ENCODE results near the gene TCF7L1.
"Not testable (repeated sequence)": the region's sequence is repeated elsewhere in the genome, so short reads cannot be mapped to it uniquely, and the experiment has no call there.

The TCF7L1 gene

DNA sequence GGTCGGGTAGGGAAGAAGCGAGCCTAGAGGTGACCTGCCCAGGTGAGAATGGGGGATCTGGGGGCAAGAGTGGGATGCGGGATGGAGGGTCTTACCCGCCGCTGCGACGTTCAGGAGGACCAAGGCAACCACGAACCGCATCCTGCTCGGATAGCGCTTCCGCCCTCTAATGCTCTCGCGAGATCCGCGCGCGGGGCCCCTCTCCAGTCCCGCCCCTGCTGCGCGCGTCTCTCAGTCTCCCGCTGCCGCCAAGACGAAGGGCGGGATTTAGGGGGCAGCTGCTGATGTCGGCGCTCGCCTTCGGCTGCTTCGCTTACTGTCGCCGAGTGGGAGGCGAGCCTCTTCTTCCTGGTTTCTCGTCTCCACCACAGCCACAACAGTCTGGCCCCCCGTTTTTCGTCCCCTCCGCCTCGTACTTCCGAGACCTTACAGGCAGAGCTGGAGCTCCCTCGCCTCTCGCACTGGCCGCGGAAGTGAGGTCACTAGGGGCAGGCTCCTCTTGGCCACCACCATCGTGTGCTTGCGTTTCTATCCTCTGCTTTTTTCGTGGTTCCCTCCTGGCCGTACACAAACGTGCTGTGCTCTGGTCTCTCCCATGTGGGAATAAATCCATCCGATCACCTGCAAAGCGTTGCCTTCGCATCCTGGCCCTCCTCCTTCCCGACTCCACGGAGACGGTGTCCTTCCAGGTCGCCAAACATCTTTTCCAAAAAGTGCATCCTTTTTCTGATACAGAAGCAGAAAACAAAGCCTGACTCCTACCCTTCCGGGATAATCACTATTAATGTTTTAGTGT, 194.8 kb downstream of the TCF7L1 start, which contains the start of gene TGOLN2:
Gene TGOLN2, minus strand, starts transcription at position 168 of the 796 bp plus-strand sequence. Its CDS starts 27 bp downstream, at position 141.
- DNase-seq, result peak; percentile 86 to 95 (median 92)

DNA sequence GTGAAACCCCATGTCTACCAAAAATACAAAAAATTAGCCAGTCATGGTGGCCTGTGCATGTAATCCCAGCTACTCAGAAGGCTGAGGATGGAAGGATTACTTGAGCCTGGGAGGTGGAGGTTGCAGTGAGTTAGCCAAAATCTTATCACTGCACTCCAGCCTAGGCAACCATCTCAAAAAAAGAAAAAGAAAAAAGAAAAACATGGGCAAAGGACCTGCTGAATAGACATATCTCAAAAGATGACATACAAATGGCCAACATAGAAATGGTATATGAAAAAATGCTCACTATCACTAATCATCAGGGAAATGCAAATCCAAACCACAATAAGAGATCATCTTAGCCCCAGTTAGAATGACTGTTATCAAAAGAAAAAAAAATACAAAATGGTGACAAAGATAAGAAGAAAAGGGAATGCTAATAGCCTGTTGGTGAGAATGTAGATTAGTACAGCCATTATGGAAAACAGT, 196.0 kb downstream of the TCF7L1 start:
- DNase-seq, result no peak

DNA sequence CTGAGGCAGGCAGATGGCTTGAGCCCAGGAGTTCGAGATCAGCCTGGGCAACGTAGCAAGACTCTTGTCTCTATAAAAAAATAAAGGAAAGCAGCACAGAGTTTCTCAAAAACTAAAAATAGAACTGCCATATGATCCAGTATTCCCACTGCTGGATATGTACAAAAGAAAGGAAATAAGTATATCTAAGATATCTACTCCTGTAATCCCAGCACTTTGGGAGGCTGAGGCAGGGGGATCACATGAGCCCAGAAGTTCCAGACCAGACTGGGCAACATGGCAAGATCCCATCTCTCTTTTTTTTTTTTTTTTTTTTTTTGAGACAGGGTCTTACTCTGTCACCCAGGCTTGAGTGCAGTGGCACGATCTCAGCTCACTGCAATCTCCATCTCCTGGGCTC, 196.5 kb downstream of the TCF7L1 start:
- not testable (repeated sequence) for DNase-seq

DNA sequence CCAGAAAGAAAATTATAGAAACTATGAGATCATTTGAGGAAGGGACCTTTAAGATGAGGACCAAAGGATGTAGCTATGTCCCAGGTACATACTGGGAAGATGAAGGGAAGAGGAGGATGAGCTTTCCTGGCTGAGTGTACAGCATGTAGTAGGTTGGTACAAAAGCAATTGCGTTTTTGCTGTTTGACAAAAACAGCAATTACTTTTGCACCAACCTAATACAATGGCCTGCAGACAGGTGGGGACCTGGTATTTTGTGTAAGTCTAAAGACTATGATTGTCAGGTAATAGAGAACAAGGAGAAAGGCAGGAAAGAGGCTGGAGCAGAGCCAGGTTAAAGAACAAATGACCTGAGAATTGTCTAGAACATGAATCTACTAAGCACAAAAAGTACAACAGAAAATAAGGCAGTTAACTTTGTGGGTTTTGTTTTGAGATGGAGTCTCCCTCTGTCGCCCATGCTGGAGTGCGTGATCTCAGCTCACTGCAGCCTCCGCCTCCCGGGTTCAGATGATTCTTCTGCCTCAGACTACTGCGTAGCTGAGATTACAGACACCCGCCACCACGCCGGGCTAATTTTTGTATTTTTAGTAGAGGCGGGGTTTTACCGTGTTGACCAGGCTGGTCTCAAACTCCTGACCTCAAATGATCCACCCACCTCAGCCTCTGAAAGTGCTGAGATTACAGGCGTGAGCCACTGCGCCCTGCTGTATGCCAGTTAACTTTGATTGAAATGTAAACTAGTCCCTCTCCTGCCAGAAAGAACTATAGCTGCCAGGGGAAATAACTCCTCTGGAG, 197.8 kb downstream of the TCF7L1 start:
- DNase-seq, result no peak

DNA sequence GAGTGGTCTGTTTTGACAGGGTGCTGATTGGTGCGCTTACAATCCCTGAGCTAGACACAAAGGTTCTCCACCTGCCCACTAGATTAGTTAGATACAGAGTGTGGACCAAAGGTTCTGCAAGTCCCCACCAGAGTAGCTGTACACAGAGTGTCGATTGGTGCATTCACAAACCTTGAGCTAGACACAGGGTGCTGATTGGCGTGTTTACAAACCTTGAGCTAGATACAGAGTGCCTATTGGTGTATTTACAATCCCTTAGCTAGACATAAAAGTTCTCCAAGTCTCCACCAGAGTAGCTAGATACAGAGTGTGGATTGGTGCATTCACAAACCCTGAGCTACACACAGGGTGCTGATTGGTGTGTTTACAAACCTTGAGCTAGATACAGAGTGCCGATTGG, 200.7 kb downstream of the TCF7L1 start:
- not testable (repeated sequence) for DNase-seq

DNA sequence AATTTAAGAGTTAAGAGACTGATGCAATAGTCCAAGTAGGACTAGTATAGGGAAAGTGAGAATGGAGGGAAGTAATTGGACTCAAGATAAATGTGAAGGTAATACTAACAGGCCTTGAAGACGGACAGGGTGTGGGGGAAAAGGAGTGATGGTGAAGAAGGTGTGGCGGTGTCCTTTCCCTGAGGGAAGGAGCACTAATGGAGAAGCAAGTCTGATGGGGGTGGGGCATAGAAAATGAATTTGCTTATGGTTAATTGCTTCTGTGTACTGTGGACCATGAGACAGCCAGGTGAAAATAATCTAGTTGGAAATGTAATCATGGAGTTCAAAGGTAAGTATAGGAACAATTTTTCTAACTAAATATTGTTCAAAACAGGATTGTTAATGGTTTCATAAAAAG, 201.7 kb downstream of the TCF7L1 start:
- no peak for DNase-seq

DNA sequence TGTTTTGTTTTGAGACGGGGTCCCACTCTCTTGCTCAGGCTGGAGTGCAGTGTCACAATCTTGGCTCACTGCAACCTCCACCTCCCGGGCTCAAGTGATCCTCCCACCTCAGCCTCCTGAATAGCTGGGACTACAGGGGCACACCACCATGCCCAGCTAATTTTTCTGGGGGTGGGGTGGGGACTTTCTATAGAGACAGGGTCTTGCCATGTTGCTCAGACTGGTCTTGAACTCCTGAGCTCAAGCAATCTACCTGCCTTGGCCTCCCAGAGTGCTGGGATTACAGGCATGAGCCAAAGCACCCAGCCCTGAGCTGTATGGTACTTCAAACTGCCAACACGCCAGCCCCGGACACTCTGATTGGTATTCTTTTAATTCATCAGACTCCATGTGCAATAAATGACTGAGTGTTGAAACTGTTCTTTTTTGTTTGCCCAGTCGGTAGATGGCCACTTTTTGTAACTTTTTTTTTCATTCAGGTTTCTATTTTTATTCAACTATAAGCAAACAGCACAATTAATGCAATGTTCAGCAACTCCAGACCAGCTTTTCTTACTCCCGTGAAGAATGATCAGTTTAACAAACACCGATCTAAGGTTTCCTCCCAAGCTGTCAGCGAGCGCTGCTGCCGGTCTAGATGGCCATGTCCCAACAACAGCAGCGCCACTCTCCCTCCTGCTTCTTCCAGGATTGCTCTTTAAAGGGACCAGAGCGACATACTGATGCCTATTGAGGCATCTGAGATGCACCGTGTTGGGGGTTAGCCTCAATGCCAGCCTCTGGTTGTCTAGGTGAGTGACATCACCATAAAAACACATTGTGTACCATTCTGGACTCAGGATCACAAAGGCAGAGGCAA, 207.1 kb downstream of the TCF7L1 start:
- DNase-seq, result no peak

DNA sequence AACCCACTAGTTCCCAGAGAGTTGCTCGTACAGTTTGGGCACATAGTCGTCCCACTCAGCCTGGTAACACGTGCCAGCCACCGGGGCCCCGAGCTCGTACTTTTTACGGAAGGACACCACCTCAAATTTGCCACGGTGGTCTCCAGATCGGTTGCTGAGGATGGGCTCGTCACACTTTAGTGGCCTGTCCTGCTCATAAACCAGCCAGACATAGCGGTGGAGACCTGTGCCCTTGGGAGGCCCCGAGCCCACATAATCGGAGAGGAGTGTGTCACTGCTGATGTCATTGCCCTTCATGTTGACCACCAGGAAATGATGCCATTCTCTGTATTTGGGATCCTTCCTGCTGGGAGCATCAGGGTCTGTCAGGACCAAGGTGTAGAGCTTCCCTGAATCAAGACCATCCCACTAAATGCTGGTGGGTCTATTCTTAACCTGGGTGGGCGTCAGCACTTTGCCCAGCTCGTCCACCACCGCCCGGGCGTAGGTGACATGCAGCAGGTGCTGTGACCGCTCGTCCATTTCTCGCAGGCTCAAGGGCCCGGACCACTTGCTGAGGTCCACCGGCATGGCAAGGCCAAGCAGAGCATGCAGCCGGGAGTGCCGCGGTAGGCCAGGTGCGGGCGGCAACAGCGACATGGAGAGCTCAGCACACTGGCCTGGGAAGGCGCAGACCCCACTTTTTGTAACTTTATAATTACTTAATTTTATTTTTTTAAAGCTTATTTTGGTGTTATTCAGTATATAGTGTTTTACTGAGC, 208.3 kb downstream of the TCF7L1 start:
- DNase-seq, result no peak

DNA sequence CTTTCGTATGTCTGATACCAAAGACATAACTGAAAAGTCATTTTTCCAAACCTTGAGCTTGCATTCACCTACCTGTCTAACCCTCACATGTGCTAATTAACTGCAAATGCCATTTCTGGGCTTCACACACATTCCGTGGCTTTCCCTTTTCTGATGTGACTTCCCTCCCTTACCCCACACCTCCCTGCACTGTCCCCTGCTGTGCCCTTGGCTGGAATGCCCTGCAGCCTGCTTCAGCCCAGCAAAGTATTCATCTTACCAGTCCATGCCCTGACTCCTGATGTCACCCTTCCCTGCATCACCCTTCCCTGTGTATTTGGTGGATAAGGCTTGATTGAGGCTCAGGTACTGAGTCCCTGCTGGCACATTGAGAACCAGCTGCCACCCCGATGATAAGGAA, 209.0 kb downstream of the TCF7L1 start:
- DNase-seq, result no peak

DNA sequence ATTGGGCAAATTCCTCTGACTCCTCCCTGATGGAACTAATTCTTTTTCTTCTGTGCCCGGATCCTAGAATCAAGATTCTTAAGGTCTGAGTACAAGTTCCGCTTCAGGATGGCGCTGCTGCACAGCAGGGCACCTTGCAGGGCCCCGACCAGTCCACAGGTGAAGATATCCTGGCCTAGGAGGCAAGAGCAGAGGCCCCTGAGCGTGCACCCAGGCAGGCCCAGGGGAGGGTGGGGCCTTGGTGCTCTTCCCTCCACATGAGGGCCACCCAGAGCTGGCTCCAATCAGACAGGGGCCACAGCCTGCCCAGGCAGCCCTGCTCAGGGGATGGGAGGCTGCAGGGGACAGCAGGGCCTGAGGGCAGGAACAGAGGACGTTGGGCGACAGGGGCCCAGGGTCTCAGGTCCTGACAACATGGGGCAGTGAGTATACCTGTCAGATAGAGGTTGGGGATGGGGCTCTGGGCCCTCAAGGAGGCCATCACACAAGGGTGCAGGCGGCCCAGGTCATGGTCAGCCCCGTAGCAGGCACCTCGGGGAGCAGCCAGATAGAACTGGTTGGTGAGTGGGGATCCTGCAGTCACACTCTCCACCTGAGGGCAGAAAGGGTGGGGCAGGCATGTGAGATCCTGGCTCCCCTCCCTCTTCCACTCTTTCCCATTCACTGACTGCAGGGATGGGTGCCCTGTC, 210.2 kb downstream of the TCF7L1 start:
- not testable (repeated sequence) for DNase-seq

DNA sequence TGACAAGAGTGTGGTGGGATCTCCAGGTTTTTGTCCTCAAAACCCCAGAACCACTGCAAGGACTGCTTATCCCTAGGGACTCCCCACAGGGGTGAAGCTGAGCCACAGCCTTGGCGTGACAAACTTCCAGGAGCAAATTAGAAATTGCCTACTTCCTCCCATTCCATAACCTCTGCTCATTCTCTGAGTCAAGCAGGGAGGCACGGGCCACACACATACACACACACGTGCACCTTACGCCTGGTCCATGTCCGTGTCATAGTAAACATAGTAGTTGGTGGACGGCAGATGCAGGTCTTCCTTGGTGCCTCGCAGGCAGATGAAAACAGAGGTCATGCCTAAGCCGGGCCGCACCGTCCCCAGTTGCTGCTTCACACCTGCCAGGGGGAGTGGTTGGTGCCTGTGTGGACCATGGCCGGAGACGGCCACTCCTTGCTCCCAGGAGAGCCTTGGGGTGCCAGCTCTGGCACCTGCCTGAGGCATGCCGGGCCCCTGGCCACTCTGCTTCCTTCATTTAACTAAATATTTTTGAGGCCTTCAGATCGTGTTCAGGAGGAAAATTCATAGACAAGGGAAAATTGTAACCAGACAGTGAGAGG, 211.3 kb downstream of the TCF7L1 start:
- DNase-seq, result no peak

DNA sequence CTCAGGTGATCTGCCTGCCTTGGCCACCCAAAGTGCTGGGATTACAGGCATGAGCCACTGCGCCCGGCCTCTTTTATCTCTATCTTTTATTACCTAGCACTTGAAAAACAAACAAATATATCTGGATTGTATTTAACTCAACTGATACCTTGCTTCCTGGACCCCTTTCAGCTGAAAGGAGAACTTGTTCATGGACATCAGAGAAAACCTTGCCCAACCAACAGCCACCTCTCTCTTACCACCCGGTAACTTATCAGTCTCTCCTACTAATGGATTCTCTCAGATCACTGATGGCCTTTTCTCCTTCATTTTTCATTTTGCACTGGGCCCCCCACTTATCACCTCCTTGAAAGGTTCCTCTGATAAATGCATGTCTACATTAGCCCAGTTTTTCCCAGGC, 214.4 kb downstream of the TCF7L1 start:
- no peak for DNase-seq

DNA sequence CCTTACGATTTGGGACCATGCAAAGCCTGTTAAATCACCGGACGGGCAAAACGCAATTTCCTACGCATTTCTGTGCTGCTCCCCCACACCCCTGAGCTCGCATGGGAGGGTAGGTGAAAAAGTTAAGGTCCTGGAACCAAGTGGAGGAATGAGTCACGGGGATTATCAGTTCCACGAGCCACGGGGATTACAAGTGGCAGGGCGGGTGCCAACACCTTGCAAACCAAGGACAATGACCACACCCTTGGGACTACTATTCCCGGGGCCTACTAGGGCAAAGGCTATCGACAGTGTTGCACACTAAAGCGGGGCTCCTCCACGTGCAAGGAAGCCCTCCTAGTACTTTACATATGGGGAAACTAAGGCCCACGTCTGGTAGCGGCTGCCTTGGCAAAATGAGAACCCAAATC, 220.7 kb downstream of the TCF7L1 start:
- DNase-seq, result peak in 1 of 6 experiments; percentile 27

DNA sequence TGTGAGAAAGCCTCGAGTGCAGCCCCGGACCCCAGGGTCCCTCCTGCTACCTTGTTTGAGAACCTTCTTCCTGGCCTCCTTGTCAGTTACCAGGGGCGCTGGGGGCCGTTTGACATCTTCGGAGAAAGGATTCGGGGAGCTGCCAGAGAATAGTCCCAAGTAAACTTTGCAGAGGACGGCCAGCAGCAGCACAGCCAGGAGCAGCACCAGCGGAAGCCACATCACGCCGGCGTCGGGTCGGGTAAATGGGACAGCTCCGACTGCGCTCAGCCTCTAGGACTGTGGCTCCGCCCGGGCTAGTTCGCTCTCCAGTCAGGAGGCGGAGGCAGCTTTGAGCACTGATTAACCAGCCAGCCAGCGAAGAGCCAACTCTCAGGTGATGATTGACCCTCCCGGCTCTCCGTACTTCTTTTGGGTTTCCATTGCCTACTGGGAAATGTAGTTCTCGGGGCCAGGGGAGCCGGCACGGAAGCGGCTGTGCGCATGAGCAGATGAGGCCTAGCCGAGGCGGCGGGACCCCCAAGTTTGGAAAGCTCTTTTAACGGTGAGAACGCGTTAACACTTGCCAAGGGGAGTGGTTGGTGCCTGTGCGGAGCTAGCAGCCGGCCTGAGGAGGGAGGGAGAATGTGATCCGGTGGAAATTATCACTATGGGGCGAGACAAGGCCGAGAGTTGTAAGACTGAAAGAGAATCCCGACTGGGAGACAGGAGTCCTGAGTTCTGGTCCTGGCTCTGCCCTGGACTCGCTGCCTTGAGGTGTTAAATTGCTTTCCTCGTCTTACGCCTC, 221.3 kb downstream of the TCF7L1 start, which contains the start of the genes ELMOD3 and RETSAT:
Gene ELMOD3, plus strand, starts transcription at position 484 of the 787 bp plus-strand sequence. CDS start 2,430 bp downstream, outside the sequence.
Gene RETSAT, minus strand, starts transcription at position 243 of the 787 bp plus-strand sequence. Its CDS starts 21 bp downstream, at position 222.
- peak; percentile 90 to 98 (median 97) for DNase-seq

DNA sequence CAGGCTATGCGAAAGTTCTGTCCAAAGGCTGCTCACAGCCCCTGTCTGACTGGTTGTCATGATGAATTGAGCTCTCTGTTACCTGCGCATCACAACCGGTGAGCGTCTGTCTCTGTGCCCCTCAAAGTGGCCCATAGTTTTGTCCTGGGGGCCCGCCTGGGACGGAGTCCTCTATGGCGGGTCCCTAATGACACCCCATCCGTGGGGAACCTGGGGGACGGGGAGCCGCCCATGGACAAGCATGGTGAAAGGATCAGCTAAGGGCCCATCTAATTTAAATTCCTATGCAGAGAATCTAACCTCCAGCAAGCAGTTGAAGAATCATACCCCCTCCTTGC, 221.8 kb downstream of the TCF7L1 start:
- DNase-seq, result no peak

DNA sequence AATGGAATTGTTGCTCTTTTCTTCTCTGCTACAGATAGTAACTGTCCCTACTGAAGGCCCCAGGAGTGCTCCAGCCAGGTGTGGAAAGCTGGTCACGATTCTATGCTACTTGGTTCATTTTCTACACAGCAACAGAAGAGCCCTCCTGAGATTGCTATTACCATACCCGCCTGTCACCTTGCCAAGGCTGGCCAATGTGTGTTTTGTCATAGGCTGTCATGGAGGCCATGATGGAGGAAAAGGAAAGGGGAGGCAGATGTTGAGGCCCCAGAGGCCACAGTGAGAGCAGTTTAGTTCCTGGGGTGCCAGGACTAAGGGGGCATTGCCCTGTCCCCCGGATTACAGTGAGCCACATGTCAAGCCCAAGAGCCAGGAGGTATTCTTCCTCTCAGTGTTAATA, 222.3 kb downstream of the TCF7L1 start:
- DNase-seq, result no peak

DNA sequence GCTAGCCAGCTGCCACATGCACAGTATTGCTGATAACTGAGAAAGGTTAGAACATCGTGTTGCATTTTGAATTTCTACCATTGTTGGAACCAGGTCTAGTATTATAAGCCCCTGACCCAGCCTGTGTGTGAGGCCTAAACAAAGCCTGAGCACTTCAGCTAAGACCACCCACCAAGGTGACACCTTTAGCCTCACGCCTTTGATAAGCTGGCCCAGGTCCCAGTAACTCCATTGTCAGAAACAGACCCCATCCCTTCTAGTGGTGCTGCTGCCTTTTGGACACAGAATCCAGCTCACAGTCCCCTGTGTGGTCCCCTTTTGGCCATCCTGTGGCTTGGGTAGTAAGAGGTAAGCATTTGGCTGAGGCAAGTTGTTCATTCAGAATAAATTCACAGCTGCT, 223.0 kb downstream of the TCF7L1 start:
- no peak for DNase-seq

DNA sequence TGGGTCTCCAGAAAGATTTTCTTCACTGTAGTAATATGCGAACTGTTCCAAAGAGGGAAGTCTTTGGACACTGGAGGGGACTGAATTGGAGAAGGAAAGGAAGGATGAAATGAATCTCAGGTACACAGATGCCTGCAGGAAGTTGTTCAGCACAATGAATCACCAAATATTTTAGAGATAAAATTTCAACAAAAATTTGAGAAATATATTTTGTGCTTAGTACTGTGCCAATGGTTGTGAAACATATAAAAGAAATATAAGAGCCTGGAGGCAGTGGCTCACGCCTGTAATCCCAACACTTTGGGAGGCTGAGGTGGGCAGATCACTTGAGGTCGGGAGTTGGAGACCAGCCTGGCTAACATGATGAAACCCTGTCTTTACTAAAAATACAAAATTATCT, 224.5 kb downstream of the TCF7L1 start:
- no peak for DNase-seq
